NCI-H345 treated with DMSO at 0.1 percent for 48 hours (cell line): ENCODE results near the gene TAF6.
A peak's percentile ranks its signal among the peaks of the same experiment; 100 is the strongest.

Source experiments
- DNase-seq: peaks from one replicate; lab custom pipeline; 2025; ENCODE audit not compliant: unreplicated experiment; lab: John Stamatoyannopoulos, UW

The TAF6 gene

DNA sequence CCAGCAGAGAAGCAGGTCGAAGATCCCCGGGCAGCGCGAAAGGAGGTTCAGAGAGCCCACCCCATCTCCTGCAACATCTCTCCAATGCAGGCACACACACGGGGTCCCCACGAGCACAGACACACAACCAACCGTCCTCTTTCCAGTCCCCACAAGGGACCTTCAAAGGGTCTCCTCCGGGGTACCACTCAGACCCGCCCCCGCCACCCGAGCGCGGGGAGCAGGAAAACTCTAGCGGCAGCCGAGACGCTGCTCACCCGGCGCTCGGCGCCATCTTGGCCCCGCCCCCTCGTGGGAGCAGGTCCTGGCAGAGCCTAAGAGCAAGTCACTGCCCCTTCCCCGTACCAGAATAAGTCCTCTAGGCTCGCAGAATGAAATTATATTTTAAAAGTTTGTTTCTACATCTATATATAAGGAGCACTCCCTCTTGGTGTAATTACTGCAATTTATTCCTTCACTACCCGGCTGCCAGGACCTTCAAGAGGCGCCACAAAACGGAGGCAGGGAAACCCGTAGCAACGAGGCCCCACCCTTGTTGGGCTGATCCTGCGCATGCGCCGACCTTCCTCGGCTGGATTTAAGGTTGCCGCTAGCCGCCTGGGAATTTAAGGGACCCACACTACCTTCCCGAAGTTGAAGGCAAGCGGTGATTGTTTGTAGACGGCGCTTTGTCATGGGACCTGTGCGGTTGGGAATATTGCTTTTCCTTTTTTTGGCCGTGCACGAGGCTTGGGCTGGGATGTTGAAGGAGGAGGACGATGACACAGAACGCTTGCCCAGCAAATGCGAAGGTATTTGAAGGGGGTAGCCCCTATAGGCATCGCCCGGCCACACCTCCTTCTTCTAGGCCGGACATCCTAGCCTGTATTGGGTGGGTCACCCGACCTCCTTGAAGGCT, at the start of gene TAF6, which contains the start of gene CNPY4:
TAF6 (minus strand) TSS at position 287 of the 898 bp plus-strand sequence. CDS start 5,149 bp downstream, outside the sequence.
CNPY4 (plus strand) TSS at position 563 of the 898 bp plus-strand sequence; CDS start at position 674, 111 bp downstream.
- DNase-seq = peak; percentile 80

DNA sequence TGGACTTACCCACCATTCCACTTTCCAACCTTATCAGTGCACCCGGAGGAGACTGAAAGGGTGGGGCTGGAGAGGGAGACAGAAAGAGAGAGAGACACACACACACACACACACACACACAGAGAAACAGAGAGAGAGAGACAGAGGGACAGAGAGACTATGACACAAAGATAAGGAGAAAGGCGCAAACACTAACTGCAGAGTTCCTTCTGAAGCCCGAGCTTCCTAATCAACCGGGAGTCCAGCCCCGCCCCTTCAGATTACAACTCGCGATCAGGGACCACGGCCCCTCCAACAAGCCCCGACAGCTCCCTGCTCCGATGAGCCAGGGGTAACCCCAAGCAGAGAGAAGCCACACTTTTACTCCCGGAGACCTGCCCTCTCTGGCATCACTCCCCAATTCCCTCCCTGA, 48.8 kb upstream of the TAF6 start:
- no peak for DNase-seq

DNA sequence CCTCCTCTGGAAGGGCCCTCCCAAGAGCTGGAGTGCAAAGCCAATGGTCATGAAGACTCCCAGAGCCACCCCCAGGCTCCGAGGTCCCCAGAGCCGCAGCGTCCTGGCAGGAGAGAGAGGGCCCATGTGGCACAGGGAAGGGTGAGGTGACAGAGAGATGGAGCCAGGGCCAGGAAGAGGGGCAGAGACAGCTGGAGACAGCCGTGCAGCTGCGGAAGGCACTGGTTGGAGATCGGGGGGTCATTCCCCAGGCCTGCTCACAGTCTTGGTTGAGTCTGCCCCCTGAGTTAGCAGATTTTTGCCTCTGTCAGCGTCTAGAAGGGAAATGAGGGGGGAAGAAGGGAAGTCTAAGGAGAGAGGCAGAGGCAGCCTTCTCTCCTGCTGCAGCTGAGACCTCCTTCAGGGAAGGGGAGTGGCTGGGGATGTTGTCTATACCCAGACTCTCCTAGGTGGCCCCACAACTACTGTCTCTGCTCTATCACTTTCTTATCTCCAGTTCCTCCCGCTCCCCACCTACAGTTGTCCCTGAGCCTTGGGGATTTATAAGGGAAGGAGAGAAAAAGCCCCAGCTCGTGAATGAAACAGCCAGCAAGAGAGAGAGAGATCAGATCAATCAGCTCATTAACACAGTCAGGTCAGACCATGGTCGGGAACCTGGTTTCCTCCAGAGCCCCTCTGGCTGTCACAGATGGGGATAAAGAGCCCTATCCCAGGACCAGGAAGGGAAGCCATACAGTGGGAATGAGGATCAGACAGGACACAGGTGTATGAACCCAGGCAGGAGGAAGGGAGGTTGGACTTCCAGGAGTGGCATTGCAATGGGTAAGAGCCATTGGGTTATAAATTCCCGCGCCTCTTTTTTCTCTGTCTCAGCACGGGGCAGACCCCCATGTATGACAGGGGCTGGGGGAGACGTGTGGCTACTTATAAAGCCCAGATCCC, 48.1 kb upstream of the TAF6 start:
- DNase-seq = no peak

DNA sequence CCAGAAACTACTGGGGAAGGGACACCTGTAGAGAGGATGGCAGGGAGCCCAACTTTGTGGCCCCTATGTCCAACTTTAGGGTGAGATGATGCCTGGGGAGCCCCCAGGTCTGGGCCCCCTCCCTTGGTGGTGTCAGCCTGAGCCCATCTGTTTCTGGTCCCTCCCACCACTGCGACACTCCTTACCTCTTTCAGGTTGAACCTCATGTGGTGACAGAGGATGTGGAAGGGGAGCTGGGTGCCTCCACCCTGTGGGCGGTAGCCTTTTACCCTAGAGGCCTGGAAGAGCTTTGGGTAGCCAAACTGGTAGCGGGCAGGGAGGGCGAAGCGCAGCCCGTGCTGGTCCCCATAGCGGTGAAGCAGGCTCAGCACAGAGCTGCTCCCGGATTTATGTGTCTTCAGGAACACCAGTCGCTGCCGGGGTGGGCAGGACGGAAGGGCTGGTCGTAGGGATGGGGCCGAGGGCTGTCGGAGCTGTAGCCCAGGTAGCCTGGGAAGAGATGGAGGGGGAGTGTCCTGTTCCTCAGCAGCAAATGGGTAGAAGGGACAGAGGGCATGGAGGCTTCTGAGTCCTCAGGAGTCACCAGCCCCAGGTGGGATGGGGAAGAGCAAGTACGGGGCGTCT, 47.3 kb upstream of the TAF6 start:
- no peak for DNase-seq

DNA sequence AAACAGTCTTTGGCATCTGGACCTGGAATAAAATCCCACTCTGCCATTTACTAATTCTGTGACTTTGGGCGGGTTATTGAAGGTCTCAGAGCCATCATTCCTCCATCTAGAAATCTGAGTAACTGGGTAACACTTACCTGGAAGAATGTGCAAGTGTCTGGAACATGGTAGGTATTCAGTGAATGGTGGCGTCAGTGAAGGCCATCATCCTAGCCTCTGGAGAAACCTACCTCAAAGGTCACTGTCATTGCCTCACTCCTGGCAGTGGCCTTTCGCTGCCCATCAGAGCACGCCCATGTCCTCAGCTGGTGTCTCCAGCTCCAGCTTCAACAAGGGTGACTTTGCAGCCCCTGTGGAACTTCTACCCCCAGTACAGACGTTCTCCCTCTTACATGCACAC, 44.7 kb upstream of the TAF6 start:
- no peak for DNase-seq

DNA sequence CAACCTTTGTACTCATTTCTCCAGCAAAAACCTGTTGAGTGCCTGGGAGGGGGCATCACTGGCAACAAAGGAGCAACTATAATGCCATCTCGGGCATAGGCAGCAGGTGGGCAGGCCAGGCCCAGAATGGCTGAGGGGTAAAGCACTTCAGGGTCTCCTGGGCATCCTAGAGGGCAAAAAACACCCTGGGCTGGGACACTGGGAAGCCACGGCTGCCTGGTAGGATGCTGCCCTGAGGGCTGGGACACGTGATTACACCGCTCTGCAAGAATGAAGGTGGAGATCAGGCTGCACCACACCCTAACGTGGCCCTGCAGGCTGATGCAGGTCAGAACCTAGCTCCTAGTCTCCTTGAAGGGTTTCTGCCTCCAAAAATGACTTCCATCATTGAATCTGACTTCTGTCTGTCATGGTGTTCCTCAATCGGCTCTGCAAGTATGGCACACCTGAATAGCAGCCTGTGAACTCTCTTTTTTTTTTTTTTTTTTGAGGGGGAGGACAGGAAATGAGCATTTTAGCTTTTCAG, 43.9 kb upstream of the TAF6 start:
- peak; percentile 27 for DNase-seq

DNA sequence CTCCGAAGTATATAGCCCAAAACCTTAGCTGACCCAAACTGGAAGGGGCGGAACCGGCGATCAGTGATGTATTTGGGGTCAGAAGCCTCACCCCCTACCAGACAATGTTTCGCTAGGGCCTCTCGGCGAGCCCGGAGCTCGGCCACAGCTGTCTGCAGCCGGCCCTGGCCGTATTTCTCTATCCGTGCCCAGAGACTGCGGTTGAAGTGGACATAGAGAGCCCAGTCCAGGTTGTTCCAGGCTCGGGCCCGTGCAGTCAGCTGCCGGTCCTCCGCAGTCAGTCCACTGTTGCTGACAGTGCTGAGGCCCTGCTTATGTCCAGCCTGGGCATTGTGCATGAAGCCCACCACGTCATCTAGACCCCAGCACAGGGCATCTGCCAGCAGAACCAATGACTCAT, 40.9 kb upstream of the TAF6 start:
- DNase-seq = no peak

- DNase-seq = no peak
These were observed 40.0 kb upstream of the TAF6 start for GRCh38 chr7:100159099-100159623.

DNA sequence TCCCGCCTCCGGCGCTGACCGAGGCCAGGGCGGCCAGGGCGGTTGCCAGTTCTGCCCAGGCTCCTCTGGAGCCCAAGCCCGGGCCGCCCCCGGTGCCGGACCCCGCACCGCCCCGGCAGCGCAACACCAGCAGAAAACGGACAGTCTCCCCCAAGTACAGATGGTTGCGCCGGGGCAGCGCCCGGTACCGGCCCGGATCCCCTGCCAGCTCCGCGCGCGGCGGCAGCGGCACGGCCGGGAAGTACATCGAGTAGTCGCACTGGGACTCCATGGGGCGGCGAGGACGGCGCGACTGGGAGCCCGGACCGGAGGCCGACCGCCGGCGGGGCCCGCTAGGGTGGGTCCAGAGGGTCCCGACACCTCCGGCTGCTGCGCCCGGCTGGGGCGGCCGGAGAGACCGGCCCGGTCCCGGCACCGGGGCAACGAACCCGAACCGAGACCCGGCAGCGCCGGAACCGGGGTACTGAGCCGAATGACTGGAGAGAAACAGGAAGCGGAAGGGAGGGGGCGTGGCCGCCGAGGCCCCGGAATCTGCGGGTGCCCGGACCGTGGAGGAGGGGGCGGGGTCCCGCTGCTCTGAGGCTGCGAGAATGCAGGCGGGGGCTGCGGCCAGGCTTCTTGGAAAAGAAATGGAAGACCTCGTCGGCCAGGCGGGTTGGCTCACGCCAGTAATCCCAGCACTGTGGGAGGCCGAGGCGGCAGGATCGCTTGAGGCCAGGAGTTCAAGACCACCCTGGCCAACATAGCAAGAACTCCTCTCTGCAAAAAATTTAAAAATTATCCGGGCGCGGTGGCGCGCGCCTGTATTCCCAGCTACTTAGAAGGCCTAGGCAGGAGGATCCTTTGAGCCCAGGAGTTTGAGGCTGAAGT, 39.3 kb upstream of the TAF6 start, which contains the start of gene TRAPPC14:
TRAPPC14 (minus strand) TSS at position 495 of the 870 bp plus-strand sequence; CDS start at position 271, 224 bp downstream.
- DNase-seq = peak; percentile 33

GRCh38 chr7:100157334-100158228, 38.4 kb upstream of the TAF6 start:
- DNase-seq = no peak

DNA sequence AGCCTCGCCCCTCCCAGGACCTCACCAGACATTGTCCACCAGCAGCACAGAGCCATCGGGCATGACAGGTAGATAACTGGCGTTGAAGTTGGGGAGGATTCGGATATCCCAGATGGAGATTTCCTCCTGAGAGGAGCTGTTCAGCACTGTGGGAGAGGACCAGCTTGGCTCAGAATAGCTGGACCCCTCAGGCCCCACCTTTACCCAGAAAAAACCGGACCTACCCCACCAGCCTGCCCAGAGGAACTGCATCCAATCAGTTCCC, 37.8 kb upstream of the TAF6 start:
- no peak for DNase-seq

DNA sequence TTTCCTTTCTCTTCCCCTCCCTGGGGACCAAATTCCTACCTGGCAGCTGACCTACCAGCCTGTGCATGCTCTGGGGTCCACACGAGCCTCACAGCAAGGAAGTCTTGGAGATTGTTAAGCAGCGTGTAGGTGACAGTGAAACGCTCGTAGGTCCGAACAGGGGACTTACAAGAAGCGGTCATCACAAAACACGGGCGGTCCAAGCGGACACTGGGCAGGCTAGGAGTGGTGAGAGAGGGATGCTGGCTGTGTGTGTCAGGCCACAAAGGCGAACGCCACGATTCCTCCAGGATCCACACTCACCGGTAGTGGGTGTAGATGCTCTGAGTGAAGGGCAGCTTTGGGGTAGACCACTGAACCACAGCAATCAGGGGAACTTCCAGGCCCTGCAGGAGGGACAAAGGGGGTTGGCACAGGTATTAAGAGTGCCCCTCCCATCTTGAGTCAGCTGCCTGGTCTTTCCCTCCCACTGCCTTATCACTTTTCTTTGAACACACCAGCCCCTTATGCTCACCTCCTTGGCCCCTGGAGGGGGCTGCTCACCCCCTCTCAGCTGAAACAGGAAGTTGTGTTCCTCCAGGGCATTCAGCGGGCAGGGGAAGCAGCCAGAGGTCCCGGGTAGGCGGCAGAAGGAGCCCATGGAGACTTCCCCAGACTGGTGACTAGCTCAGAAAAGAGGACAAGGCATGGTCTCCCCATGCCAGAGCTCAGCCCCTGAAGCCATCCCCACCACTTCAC, 37.3 kb upstream of the TAF6 start:
- DNase-seq = no peak

DNA sequence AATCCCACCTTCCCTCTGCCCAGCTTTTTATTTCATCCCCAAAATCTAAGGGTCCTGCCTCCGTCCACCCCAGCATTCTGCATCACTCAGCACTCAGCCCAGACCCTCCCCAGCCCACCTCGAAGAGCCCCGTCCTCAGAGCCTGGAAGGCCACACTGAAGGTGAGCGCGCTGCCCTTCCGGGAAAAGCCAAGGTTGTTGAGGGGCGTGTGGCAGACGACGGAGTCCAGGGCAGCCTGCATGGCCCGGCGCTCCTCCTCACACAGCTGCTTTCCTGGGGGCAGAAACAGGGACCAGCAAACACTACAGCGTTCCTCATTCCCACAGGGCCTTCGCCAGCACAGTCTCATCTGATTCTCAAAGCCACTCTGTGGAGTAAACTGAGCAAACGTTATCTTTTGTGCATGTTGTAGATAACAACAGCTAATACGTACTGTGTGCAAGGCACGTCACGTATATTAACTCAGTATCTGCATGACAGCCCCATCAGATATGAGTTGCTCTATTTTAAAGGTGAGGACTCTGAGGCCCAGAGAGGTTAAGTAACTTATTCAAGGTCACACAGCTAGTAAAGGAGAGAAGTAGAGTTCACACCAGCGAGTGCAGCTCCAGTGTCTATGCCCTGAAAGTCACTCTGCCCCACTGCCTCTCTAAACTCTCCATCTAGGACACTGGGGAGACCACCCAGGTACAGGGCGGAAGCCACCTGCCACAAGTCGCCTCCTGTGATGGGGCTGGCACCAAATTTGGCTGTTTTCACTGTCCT, 36.6 kb upstream of the TAF6 start:
- no peak for DNase-seq

DNA sequence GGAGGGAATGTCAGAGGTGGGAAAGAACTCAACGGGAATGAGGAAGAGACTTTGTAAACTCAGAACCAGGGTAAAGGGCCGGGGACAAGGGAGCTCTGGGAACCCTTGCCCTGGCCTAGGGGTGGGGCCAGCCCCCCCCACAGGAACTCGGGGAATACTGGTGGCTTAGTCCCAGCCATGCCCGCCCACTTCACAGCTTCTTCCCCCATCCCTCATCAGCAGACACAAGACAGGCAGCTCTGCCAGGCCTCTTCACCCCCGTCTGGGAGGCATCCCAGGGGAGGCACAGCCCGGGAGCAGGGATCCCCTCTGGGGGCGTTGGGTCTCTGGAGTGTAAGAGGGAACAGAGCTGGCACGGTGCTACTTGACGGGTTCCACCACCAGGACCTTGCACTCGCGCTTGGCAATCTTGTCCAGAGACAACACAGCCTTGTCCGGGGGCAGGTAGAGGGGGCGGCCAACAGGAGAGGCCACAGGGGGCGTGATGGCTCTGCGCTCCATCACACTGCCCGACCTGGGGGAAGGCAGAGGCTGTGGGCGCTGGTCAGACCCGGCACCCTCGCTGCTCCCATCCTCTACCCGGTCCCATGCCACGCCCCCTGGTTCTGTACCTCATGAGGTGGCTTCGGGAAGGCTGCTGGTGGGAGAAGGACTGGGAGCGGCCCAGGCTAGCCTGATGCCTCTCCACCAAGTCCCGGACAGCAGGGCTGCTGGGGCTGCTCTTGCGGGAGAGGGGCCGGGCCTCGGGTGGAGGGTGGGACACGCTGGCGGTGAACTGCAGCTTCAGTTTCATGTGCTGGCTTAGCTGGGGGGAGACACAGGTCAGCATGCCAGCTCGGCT, 35.7 kb upstream of the TAF6 start:
- DNase-seq = no peak

DNA sequence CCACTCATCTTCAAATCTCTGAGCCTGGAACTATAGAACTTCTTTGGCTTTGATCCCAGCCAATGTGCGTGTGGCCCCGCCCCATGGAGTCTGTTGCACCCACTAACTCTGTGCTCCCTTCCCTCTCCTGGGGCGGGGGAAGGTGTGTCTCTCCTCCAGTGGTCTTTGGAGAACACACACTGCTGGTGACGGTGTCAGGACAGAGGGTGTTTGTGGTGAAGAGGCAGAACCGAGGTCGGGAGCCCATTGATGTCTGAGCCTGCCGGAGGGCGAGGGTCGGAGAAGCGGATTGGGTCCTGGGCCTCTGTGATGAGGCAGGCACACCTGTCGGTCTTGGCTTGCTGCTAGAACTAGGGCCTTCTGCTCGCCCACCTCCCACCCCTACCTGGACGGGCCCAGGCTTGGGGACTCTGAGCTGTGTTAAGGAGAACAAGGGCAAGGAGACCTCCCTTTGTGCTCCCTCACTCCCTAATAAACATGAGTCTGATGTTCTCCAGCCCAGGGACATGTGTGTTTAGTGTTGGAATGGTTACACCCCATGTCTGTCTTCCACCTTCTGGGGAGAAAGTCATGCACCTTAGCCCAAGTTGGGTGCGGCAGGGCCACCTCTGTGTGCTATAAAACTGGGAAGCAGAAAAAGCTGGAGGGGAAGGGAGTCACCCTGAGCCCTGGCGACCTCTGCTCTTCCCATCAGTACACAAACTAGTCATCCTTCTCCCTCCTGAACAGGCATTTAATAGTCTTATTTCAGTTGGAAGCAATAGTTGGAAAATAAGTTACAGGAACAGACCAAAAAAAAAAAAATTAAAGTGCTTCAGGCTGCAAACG, 34.8 kb upstream of the TAF6 start:
- no peak for DNase-seq
